Hypothalamus (tissue), 51 donors: ENCODE measurements around the gene STT3A.
A peak's percentile ranks its signal among the peaks of the same experiment; 100 is the strongest.

Experiments
- DNase-seq, 51 donors: peaks; one replicate each; lab custom pipeline; 2025; lab: John Stamatoyannopoulos, UW

The STT3A gene

GRCh38 chr11:125587480-125587879, 5.2 kb upstream of the STT3A start:
- no peak for DNase-seq

- DNase-seq: no peak
Measured at GRCh38 chr11:125588505-125588904, 4.1 kb upstream of the STT3A start.

GRCh38 chr11:125591649-125592304, 875 bp upstream of the STT3A start:
- peak in 26 of 51 donors; percentile 21 to 86 (median 48) for DNase-seq

GRCh38 chr11:125593114-125593820, 615 bp downstream of the STT3A start:
- peak in 3 of 51 donors; percentile 11 to 46 (median 28) for DNase-seq

- no peak for DNase-seq
Measured at GRCh38 chr11:125594958-125595357, 2.3 kb downstream of the STT3A start.

- DNase-seq: no peak
Measured at GRCh38 chr11:125600663-125601062, 8.0 kb downstream of the STT3A start.

GRCh38 chr11:125603207-125603606, 10.6 kb downstream of the STT3A start:
- no peak for DNase-seq

- DNase-seq: no peak
Measured at GRCh38 chr11:125605417-125605816, 12.8 kb downstream of the STT3A start.

GRCh38 chr11:125609545-125609944, 16.9 kb downstream of the STT3A start:
- no peak for DNase-seq

- DNase-seq: no peak
Measured at GRCh38 chr11:125618383-125618782, 25.7 kb downstream of the STT3A start.

GRCh38 chr11:125621995-125622394, 29.3 kb downstream of the STT3A start:
- no peak for DNase-seq

GRCh38 chr11:125623064-125623463, 30.4 kb downstream of the STT3A start:
- DNase-seq: no peak

GRCh38 chr11:125624756-125625213, 32.1 kb downstream of the STT3A start, which contains the start of gene CHEK1:
Gene CHEK1, plus strand, starts transcription at chr11:125625163. Its CDS starts 1,606 bp downstream, at chr11:125626769.
- no peak for DNase-seq

GRCh38 chr11:125625225-125625629, 32.6 kb downstream of the STT3A start:
- DNase-seq: peak in 6 of 51 donors; percentile 40 to 79 (median 48)

GRCh38 chr11:125625630-125626287, 33.1 kb downstream of the STT3A start:
- peak; percentile 43 to 96 (median 82) for DNase-seq

- DNase-seq: peak in 6 of 51 donors; percentile 2 to 39 (median 25)
Measured at GRCh38 chr11:125626288-125626950, 33.8 kb downstream of the STT3A start.

- no peak for DNase-seq
Measured at GRCh38 chr11:125627236-125627910, 34.7 kb downstream of the STT3A start.

GRCh38 chr11:125637840-125638239, 45.2 kb downstream of the STT3A start:
- DNase-seq: no peak

- no peak for DNase-seq
Measured at GRCh38 chr11:125638315-125638714, 45.7 kb downstream of the STT3A start.

- DNase-seq: no peak
Measured at GRCh38 chr11:125645871-125646270, 53.2 kb downstream of the STT3A start.
